Measurements from ENCODE around the gene CDK14.

The CDK14 gene

DNA sequence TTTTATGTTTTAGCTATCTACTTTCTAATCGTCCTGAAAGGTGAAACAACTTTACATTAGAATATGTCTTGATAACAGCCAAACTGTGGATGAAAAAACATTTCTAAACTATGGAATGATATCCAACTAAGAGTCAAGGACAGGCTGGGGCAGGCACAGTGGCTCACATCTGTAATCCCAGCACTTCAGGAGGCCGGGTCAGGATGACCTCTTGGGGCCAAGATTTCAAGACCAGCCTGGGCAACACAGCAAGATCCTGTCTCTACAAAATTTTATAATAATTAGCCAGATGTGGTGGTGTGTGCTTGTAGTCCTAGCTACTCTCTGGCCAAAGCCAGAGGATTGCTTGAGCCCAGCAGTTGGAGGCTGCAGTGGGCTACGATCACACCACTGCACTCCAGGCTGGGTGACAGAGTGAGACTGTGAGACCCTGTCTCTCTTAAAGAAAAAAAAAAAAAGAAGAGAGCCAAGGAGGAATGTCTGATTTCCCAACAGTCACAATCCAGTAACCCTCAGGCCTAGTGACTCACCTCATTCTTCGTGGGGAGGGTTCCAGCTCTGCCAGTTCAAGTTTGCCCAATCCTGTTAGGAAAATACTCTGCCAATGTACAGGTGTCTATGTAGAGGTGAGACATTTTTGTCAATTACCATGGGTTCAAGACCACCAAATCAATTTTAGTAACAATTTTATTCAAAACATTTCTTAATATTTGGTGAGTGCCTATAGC is 653.5 kb downstream of the CDK14 start:
- DNase-seq = peak; percentile 58 to 85
- Histone ChIP-seq H3K4me3 (ENCODE audit: low read depth, low read length) (no peak overlapping the region), H2BK5ac (ENCODE audit: low read depth, low read length, poor library complexity) (no peak overlapping the region), H3K4me2 (ENCODE audit: low read length) (no peak overlapping the region), H4K12ac (ENCODE audit: low read depth, low read length) (no peak overlapping the region), H3K18ac (ENCODE audit: low read length) (no peak overlapping the region), H3K27ac (ENCODE audit: low read depth, low read length) (no peak overlapping the region), H3K79me1 (ENCODE audit: low read length) (no peaks in the 10 kb centered on the region), H4K91ac (ENCODE audit: low read depth, low read length) (no peak overlapping the region), H2BK12ac (ENCODE audit: low read length) (no peak overlapping the region), H2AFZ (ENCODE audit: insufficient read depth, low read length, poor library complexity) (no peak overlapping the region), H3K36me3 (ENCODE audit: control insufficient read depth in 1 of 2, insufficient read depth in 2 of 2, low read length in 2 of 2) (no peaks in the 10 kb centered on the region), H3K27me3 (ENCODE audit: insufficient read depth, low read length) (no peaks in the 10 kb centered on the region), H2BK120ac (ENCODE audit: insufficient read depth, low read length, poor library complexity) (no peak overlapping the region), H3K9ac (ENCODE audit: low read length) (no peak overlapping the region), H3K4ac (ENCODE audit: low read depth, low read length) (no peak overlapping the region), H4K8ac (ENCODE audit: low read depth, low read length) (no peak overlapping the region), H3K14ac (ENCODE audit: low read length) (no peak overlapping the region), H3K23ac (ENCODE audit: low read length) (no peak overlapping the region), H3K79me2 (ENCODE audit: control insufficient read depth, insufficient read depth, low read length, poor library complexity) (no peaks in the 10 kb centered on the region), H2AK5ac (ENCODE audit: low read length) (no peak overlapping the region), H3K4me1 (ENCODE audit: control insufficient read depth in 1 of 2, insufficient read depth in 2 of 2, low read length in 2 of 2) (peaks cover 3 to 6% of the 10 kb centered on the region in 2 experiments), H3K9me3 (ENCODE audit: insufficient read depth, low read depth, low read length) (no peaks in the 10 kb centered on the region)
- no CpG with 5 or more reads among the region's 4 CpGs for WGBS (ENCODE audit: extremely low coverage, insufficient coverage, insufficient read length)

DNA sequence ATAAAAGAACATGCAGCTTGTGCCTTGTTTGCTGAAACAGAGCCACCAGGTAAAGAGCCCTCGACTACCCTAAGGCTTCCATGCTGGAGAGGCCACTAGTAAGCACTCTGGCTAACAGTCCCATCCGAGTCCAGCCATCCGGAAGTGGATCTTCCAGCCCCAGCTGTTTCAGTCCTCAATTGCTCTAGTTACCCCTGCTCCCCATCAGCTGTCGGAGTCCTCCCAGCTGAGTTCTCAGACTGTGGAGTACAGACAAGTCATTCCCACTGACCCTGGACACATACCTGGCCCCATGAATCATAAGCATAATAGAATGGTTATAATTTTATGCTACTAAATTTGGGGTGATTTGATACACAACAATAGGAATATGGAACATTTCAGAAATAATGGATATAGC is 654.6 kb downstream of the CDK14 start:
- H3K27me3 ChIP-seq (ENCODE audit: insufficient read depth, low read length) = no peaks in the 10 kb centered on the region
- no peaks in the 10 kb centered on the region for H3K9me3 ChIP-seq (ENCODE audit: insufficient read depth, low read depth, low read length)
- H3K79me2 ChIP-seq (ENCODE audit: control insufficient read depth, insufficient read depth, low read length, poor library complexity) = no peaks in the 10 kb centered on the region
- H4K12ac ChIP-seq (ENCODE audit: low read depth, low read length) = no peak overlapping the region
- H3K9ac ChIP-seq (ENCODE audit: low read length) = no peak overlapping the region
- no peak overlapping the region for H3K18ac ChIP-seq (ENCODE audit: low read length)
- no peak for DNase-seq
- H4K8ac ChIP-seq (ENCODE audit: low read depth, low read length) = no peak overlapping the region
- H3K36me3 ChIP-seq (ENCODE audit: control insufficient read depth in 1 of 2, insufficient read depth in 2 of 2, low read length in 2 of 2) = no peaks in the 10 kb centered on the region
- H3K4me3 ChIP-seq (ENCODE audit: low read depth, low read length) = no peak overlapping the region
- no peak overlapping the region for H2BK120ac ChIP-seq (ENCODE audit: insufficient read depth, low read length, poor library complexity)
- H3K27ac ChIP-seq (ENCODE audit: low read depth, low read length) = no peak overlapping the region
- no peak overlapping the region for H2BK12ac ChIP-seq (ENCODE audit: low read length)
- H3K14ac ChIP-seq (ENCODE audit: low read length) = no peak overlapping the region
- H3K79me1 ChIP-seq (ENCODE audit: low read length) = no peaks in the 10 kb centered on the region
- H3K23ac ChIP-seq (ENCODE audit: low read length) = no peak overlapping the region
- H2AFZ ChIP-seq (ENCODE audit: insufficient read depth, low read length, poor library complexity) = no peak overlapping the region
- no CpG with 5 or more reads among the region's 4 CpGs for WGBS (ENCODE audit: extremely low coverage, insufficient coverage, insufficient read length)
- H2AK5ac ChIP-seq (ENCODE audit: low read length) = no peak overlapping the region
- peaks cover 3 to 6% of the 10 kb centered on the region in 2 experiments for H3K4me1 ChIP-seq (ENCODE audit: control insufficient read depth in 1 of 2, insufficient read depth in 2 of 2, low read length in 2 of 2)
- H3K4ac ChIP-seq (ENCODE audit: low read depth, low read length) = no peak overlapping the region
- H4K91ac ChIP-seq (ENCODE audit: low read depth, low read length) = no peak overlapping the region
- no peak overlapping the region for H3K4me2 ChIP-seq (ENCODE audit: low read length)
- no peak overlapping the region for H2BK5ac ChIP-seq (ENCODE audit: low read depth, low read length, poor library complexity)

DNA sequence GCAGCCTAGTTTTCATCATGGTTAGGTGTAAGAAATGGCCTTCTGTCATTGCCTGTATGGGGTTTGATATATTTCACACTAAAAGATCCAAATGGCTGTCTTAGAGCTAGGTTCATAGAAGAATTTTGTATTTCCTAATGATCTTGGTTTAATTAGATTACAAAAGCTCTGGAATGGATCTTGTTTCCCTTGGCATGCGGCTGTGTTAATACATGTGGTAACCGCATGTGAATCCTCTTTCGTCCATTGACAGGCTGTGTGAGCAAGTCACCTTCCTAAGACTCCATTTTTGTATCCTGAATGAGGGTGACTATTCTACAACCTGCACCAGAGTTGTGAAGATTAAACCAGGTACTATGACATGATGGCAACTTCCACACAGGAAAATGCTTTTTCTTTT is 655.8 kb downstream of the CDK14 start:
- Histone ChIP-seq H2AK5ac (ENCODE audit: low read length) (no peak overlapping the region), H3K18ac (ENCODE audit: low read length) (no peak overlapping the region), H3K9me3 (ENCODE audit: insufficient read depth, low read depth, low read length) (no peaks in the 10 kb centered on the region), H3K4ac (ENCODE audit: low read depth, low read length) (no peak overlapping the region), H3K4me1 (ENCODE audit: control insufficient read depth in 1 of 2, insufficient read depth in 2 of 2, low read length in 2 of 2) (peaks cover 3 to 6% of the 10 kb centered on the region in 2 experiments), H4K12ac (ENCODE audit: low read depth, low read length) (no peak overlapping the region), H3K27ac (ENCODE audit: low read depth, low read length) (no peak overlapping the region), H4K91ac (ENCODE audit: low read depth, low read length) (no peak overlapping the region), H3K23ac (ENCODE audit: low read length) (no peak overlapping the region), H3K27me3 (ENCODE audit: insufficient read depth, low read length) (no peaks in the 10 kb centered on the region), H2BK120ac (ENCODE audit: insufficient read depth, low read length, poor library complexity) (no peak overlapping the region), H3K79me1 (ENCODE audit: low read length) (no peaks in the 10 kb centered on the region), H3K79me2 (ENCODE audit: control insufficient read depth, insufficient read depth, low read length, poor library complexity) (no peaks in the 10 kb centered on the region), H3K9ac (ENCODE audit: low read length) (no peak overlapping the region), H2BK12ac (ENCODE audit: low read length) (no peak overlapping the region), H4K8ac (ENCODE audit: low read depth, low read length) (no peak overlapping the region), H2AFZ (ENCODE audit: insufficient read depth, low read length, poor library complexity) (no peak overlapping the region), H3K4me2 (ENCODE audit: low read length) (no peak overlapping the region), H3K36me3 (ENCODE audit: control insufficient read depth in 1 of 2, insufficient read depth in 2 of 2, low read length in 2 of 2) (no peaks in the 10 kb centered on the region), H3K4me3 (ENCODE audit: low read depth, low read length) (no peak overlapping the region), H2BK5ac (ENCODE audit: low read depth, low read length, poor library complexity) (no peak overlapping the region), H3K14ac (ENCODE audit: low read length) (no peak overlapping the region)
- WGBS (ENCODE audit: extremely low coverage, insufficient coverage, insufficient read length) = no CpG with 5 or more reads among the region's 3 CpGs
- no peak for DNase-seq
